Measurements from ENCODE around the gene AFF3.
"Not testable (repeated sequence)": the region's sequence is repeated elsewhere in the genome, so short reads cannot be mapped to it uniquely, and the experiment has no call there.

AFF3 gene

GRCh38 chr2:99775585-99775984 is 366.8 kb downstream of the AFF3 start:
- peaks cover 82% of the 10 kb centered on the region for H3K36me3 ChIP-seq (ENCODE audit: insufficient read depth, low read length)
- H2AFZ ChIP-seq (ENCODE audit: low read length), result no peak overlapping the region
- H3K9ac ChIP-seq (ENCODE audit: low read length), result no peak overlapping the region
- H3K4me1 ChIP-seq (ENCODE audit: insufficient read depth, low read length, severe bottlenecking), result peaks cover 10% of the 10 kb centered on the region
- TF ChIP-seq CTCF (IDR thresholded peaks at IDR 0.05; ENCODE audit: low read length) (no peak), EZH2 (IDR thresholded peaks at IDR 0.05; ENCODE audit: borderline replicate concordance, low read length) (no peak)
- 0 out of 2 replicates have a peak, but pooled peaks cover 4% of the 10 kb centered on the region for H3K79me2 ChIP-seq (ENCODE audit: insufficient read depth, low read length)
- peaks cover 4% of the 10 kb centered on the region; the same call in 1 of the 2 replicates for H3K9me3 ChIP-seq (ENCODE audit: low read length)
- no peaks in the 10 kb centered on the region for H4K20me1 ChIP-seq (ENCODE audit: insufficient read depth, low read length)
- H3K27me3 ChIP-seq (ENCODE audit: insufficient read depth, low read length), result no peaks in the 10 kb centered on the region
- no peak overlapping the region for H3K27ac ChIP-seq (ENCODE audit: low read depth, low read length, poor library complexity, severe bottlenecking)
- no peak overlapping the region for H3K4me2 ChIP-seq (ENCODE audit: low read length)
- no peaks in the 10 kb centered on the region for H3K9me2 ChIP-seq (ENCODE audit: low read depth, low read length)
- no peak overlapping the region for H3K4me3 ChIP-seq (ENCODE audit: low read depth, low read length, poor library complexity, severe bottlenecking)
- no peaks in the 10 kb centered on the region for H3F3A ChIP-seq (ENCODE audit: insufficient read depth, low read length)

- not testable (repeated sequence) for H3K4me1 ChIP-seq (ENCODE audit: insufficient read depth, low read length, severe bottlenecking); H3K79me2 ChIP-seq (ENCODE audit: insufficient read depth, low read length); H3F3A ChIP-seq (ENCODE audit: insufficient read depth, low read length); H3K9ac ChIP-seq (ENCODE audit: low read length); H2AFZ ChIP-seq (ENCODE audit: low read length); H3K9me2 ChIP-seq (ENCODE audit: low read depth, low read length); H3K4me2 ChIP-seq (ENCODE audit: low read length); H3K27ac ChIP-seq (ENCODE audit: low read depth, low read length, poor library complexity, severe bottlenecking); H3K4me3 ChIP-seq (ENCODE audit: low read depth, low read length, poor library complexity, severe bottlenecking); H3K9me3 ChIP-seq (ENCODE audit: low read length); H3K27me3 ChIP-seq (ENCODE audit: insufficient read depth, low read length); H4K20me1 ChIP-seq (ENCODE audit: insufficient read depth, low read length)
- peaks cover 82% of the 10 kb centered on the region for H3K36me3 ChIP-seq (ENCODE audit: insufficient read depth, low read length)
Measured at GRCh38 chr2:99773642-99774041, 368.7 kb downstream of the AFF3 start.

GRCh38 chr2:99772591-99773331 is 369.6 kb downstream of the AFF3 start:
- peaks cover 10% of the 10 kb centered on the region for H3K4me1 ChIP-seq (ENCODE audit: insufficient read depth, low read length, severe bottlenecking)
- H3K27me3 ChIP-seq (ENCODE audit: insufficient read depth, low read length), result no peaks in the 10 kb centered on the region
- TF ChIP-seq EZH2 (IDR thresholded peaks at IDR 0.05; ENCODE audit: borderline replicate concordance, low read length) (no peak), CTCF (IDR thresholded peaks at IDR 0.05; ENCODE audit: low read length) (no peak)
- no peak overlapping the region for H3K4me2 ChIP-seq (ENCODE audit: low read length)
- no peaks in the 10 kb centered on the region for H4K20me1 ChIP-seq (ENCODE audit: insufficient read depth, low read length)
- no peaks in the 10 kb centered on the region for H3F3A ChIP-seq (ENCODE audit: insufficient read depth, low read length)
- H3K9me3 ChIP-seq (ENCODE audit: low read length), result no peaks in the 10 kb centered on the region
- no peak overlapping the region for H3K9ac ChIP-seq (ENCODE audit: low read length)
- H3K4me3 ChIP-seq (ENCODE audit: low read depth, low read length, poor library complexity, severe bottlenecking), result no peak overlapping the region
- no peaks in the 10 kb centered on the region for H3K79me2 ChIP-seq (ENCODE audit: insufficient read depth, low read length)
- no peak overlapping the region for H2AFZ ChIP-seq (ENCODE audit: low read length)
- H3K9me2 ChIP-seq (ENCODE audit: low read depth, low read length), result no peaks in the 10 kb centered on the region
- H3K27ac ChIP-seq (ENCODE audit: low read depth, low read length, poor library complexity, severe bottlenecking), result no peak overlapping the region
- H3K36me3 ChIP-seq (ENCODE audit: insufficient read depth, low read length), result peaks cover 75% of the 10 kb centered on the region

All from OCI-LY1 (cell line).